GM21447 (cell line): ENCODE results near the gene EPHA6.
"Not testable (repeated sequence)": the region's sequence is repeated elsewhere in the genome, so short reads cannot be mapped to it uniquely, and the experiment has no call there.

ENCODE experiments used
- ATAC-seq: cut with Tn5 transposase; IDR thresholded peaks from one replicate; pipeline ENCODE4 v1.9.1; 2021; ENCODE audit not compliant: unreplicated experiment

The EPHA6 gene

DNA sequence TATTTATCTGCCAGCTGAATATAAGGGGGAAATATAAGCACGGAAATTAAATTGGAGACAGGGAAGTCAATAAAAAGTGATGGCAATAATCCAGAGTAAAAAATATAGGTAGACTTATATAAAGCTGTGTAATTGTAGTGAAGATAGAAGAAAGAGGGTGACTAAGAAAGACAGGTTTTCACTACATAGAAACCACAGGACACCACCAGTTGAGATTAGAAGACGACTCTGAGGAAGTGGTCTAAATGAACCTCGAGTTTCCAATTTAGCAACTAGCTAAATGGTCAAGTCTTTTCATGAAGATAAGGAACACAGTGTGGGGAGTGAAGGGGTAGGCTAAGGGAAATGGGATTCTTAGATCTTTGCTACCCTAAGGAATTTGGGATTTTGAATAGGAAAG is 761.3 kb downstream of the EPHA6 start:
- ATAC-seq = no peak

GRCh38 chr3:97576221-97576620 is 761.8 kb downstream of the EPHA6 start:
- no peak for ATAC-seq

- ATAC-seq = no peak
Measured at GRCh38 chr3:97579365-97579764, 765.0 kb downstream of the EPHA6 start.

GRCh38 chr3:97610626-97611025 is 796.2 kb downstream of the EPHA6 start:
- no peak for ATAC-seq

DNA sequence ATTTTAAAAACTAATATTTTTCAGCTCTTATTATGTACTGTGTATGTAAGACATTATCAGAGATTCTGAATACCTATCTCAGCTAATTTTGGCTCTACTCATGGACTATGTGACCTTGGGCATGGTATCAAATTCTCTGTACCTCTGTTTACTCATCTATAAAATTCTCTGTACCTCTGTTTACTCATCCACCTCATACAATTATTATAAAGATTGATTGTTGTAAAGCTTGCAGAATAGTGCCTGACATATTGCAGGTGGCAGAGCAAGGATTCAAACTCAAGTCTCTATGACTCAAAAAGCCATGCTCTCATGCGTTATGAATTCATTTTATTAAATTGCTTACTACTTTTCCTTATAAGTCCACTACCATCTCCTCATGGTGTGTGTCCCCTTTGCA is 798.2 kb downstream of the EPHA6 start:
- ATAC-seq = no peak

GRCh38 chr3:97613139-97613538 is 798.7 kb downstream of the EPHA6 start:
- no peak for ATAC-seq

DNA sequence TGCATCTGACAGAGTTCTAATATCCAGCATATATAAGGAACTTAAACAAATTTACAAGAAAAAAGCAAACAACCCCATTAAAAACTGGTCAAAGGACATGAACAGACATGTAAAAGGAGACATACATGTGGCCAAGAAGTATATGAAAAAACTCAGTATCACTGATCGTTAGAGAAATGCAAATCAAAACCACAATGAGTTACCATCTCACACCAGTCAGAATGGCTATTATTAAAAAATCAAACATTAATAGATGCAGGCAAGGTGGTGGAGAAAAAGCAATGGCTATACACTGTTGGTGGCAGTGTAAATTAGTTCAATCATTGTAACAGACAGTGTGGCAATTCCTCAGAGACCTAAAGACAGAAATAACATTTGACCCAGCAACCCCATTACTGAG is 806.1 kb downstream of the EPHA6 start:
- not testable (repeated sequence) for ATAC-seq

GRCh38 chr3:97636465-97636864 is 822.1 kb downstream of the EPHA6 start:
- ATAC-seq = no peak

- ATAC-seq = no peak
Measured at GRCh38 chr3:97646932-97647331, 832.5 kb downstream of the EPHA6 start.

DNA sequence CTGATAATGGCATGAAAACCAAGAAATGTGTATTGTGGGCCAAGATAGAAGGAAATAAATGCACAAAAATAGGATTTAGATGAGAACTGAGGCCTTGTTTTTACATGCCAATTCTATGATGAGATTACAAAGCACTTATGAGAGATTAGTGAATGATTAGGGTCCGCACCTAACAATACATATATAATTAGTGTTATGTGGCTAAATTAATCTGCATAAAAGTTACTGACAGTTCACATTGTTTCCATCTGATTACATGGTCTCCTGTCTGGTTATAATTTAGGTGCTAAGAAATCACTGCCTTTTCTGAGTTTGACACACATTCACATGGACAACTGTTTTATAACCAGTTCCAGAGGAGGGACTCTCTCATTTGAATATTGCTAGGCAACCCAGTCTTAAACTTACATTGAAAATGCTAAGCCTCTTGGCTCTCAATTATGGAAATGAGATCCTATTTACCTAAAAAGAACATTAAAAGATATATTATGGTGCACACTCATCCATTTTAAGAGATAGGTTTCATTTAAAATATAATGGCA is 833.1 kb downstream of the EPHA6 start:
- ATAC-seq = no peak

DNA sequence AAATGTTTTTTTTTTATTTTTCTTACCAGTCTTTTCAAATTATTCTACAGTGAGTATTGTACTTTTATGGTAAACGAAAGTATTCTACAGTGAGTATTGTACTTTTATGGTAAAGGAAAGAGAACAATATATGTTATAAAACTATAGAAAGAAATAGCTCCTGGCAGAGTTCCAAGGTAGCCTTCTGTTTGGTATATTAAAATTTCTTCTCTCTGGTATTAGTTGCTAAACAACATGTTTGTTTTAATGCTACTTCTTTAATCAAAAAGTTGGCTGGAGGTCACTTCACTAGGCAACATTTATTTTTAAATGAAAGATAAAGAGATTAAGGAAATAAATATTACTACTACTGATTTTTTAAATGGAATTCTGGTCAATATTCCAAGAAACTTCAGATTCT is 841.6 kb downstream of the EPHA6 start:
- ATAC-seq = no peak

DNA sequence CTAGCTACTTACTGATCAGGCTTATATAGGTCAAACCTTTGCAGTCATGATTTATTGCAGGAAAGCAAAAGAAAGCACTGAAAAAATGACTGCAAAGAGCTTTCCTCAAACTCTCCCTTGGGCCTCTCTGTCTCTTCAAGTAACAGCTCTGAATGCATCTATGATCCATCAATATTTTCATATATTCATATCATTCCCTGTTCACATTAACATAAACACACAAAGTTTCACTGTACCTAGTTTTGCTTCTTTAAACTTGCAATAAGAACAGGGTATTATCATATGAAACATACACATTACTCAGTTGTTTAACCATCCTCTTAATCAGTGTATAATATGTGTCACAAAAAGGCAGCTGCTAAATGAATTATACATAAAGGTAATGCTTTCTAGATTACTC is 842.2 kb downstream of the EPHA6 start:
- ATAC-seq = no peak

DNA sequence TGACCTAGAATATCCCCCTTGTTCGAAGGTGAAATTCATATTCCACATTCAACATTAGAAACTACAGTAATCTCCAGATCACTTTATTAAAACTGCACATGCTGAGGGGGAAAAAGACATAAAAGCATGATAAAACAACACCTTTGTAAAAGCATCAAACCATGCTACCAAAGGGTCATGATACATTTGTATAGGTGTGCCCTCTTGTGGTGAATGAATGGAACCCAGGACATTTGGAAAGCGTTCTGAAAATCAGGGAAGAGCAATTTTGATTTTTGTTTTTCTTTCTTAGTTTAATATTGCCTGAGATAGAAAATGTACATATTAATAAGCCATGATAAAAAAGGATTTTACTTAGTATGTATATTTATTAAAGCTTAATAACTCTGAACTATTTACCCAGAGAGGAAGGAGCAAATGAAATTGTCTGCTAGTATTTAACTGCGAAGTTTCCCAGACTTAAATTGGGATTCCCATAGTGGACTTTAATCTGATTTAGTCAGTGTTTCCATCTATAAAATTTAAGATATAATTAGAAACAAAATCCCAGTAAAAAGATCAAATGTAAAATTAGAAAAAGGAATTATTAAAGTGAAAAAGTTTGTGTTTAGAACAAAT is 844.4 kb downstream of the EPHA6 start:
- ATAC-seq = no peak

GRCh38 chr3:97662264-97662663 is 847.9 kb downstream of the EPHA6 start:
- ATAC-seq = no peak

GRCh38 chr3:97662762-97663161 is 848.4 kb downstream of the EPHA6 start:
- ATAC-seq = no peak

DNA sequence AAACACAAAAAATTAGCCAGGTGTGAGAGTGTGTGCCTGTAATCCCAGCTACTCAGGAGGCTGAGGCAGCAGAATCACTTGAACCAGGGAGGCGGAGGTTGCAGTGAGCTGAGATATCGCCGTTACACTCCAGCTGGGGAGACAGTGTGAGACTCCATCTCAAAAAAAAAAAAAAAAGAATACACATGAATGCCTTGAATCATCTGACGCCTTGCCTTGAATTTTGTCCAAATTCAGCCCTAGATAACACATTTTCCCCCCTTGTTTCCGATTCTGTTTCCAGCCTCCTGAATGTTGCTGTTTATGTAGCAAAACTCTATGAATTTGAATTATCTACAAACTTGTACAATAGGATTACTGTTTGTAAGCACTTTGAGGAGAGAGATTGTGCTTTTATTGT is 851.5 kb downstream of the EPHA6 start:
- no peak for ATAC-seq

GRCh38 chr3:97670952-97671351 is 856.6 kb downstream of the EPHA6 start:
- ATAC-seq = no peak

DNA sequence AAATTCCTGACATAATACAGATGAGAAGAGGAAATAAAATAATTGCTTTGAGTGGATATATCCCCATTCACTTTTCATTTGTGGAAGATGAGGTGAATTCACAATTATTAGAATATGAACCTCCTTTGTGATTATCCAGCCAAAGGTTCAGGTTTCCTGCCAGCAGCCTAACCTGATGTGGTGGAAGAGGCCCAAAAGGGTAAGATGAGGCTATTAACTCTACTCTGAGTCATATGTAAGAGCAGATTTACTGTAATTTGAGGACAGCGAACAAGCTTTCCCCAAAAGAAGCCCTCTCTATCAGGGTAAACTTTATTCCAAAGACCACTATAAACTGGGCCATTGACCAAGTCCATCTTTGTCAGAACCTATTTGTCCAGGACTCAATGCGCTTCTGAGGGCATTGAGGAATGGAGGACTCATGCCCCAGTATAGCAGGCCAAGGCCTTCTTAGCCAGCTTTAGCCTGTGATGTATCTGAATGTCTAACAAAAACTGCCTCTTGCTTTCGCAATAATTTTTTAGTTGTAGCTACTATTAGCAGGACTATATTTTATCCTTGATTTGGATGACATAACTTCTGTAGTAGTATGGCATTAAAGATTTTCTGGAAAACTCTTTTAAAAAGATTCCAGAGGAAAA is 859.1 kb downstream of the EPHA6 start:
- ATAC-seq = no peak

DNA sequence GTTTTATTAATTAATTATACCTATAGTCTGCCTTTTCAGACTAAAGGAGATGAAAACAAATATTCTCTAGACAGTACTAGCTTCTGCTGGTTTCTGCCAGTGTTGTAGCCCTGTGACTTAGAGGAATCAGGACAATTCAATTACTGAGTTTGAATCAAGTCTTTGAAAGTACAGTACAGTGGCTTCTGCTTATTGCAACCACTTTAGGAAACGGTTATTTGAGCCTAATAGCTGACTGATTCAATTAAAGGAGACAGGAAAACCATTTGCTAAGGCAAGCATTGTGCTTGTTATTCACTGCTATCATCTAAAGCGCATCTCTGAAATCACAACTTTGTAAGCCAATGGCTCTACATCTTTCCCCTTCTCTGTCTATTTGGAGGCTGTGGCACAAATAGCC is 860.1 kb downstream of the EPHA6 start:
- no peak for ATAC-seq

GRCh38 chr3:97680210-97680609 is 865.8 kb downstream of the EPHA6 start:
- ATAC-seq = no peak

- ATAC-seq = no peak
Measured at GRCh38 chr3:97680696-97681095, 866.3 kb downstream of the EPHA6 start.

DNA sequence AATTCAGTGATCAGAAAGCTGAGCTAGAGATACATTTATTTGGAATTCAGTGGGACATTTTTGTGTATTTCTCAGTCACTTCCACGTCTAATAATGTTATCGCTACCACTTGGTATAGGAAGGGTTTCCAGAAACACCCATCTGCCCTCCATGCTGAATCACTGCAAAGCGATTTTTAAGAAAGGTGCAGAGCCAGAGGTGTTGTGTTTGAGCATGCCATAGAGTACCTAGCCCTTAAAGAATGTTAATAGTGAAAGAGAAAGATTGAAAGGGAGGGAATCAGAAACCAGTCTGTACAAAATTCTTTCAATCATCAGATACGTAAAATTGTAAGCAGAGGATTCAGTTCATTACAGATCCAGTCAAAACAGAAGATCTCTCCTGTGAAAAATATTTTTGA is 870.1 kb downstream of the EPHA6 start:
- ATAC-seq = no peak

- ATAC-seq = no peak
Measured at GRCh38 chr3:97686258-97686657, 871.9 kb downstream of the EPHA6 start.
